GM13976 (cell line): ENCODE measurements around the gene HEPACAM2.

Experiments
- DNase-seq: peaks from one replicate; pipeline ENCODE4 v3.0.0; 2012; ENCODE audit warnings: low spot score
- CTCF ChIP-seq: IDR thresholded peaks from 2 replicates; pipeline ENCODE4 v1.5.1; 2012; ENCODE audit warnings: borderline replicate concordance, mild to moderate bottlenecking; ENCODE audit not compliant: insufficient read depth; ENCODE audit errors: extremely low read depth, missing control alignments, control extremely low read depth
- in situ Hi-C: fragments of 300-500 bp; cut with MboI; formaldehyde crosslinking; loops from one replicate; pipeline ENCODE4 v1.12.0; 2022; ENCODE audit warnings: low sequenced_read_pairs, mixed read lengths, inconsistent platforms; ENCODE audit not compliant: unreplicated experiment

HEPACAM2 gene

GRCh38 chr7:93231799-93232672 is 5.8 kb upstream of the HEPACAM2 start, which contains the start of gene VPS50:
TSS of gene VPS50 (plus strand) at chr7:93232366. CDS start at chr7:93232468, 102 bp downstream.
- in situ Hi-C loops: no loop called here
- TF ChIP-seq CTCF: peak; percentile 2
- peak; percentile 86 for DNase-seq

DNA sequence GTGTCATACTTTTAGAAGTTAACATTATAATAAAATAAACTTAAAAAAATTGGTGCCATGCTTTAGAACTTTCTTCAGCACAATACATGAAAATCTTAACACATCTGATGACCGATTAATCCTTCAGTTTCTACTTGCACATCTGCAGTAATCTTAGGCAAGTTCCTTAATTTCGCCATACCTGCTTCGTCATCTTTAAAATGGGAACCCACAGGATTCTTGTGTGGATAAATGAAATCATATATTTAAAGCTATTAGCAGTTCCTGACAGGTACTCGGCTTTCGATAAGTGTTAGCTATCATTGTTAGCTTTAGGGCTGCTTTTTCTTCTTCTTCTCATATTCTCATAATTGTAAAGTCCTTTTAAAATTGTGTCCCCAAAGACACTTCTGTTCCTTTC is 5.0 kb upstream of the HEPACAM2 start:
- in situ Hi-C loops: no loop called here
- DNase-seq: no peak
- TF ChIP-seq CTCF: no peak

DNA sequence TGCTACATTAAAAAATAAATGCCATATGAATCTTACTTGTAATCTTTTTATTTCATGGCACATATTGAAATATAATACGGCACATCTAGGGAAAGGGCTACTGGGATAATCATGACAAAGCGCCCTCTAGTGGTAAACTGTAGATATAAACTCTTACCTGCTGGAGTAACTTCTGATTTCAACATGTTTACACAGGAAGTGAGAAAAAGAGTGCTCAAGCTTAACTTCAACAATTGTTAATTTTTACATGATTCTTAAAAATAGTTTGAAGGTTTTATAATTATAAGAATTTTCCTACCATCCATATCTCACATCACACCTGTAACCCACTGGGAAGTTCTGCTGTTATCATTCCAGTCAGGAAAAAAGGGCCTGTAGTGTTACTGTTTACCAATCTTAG is 2.0 kb upstream of the HEPACAM2 start:
- peak; percentile 65 for TF ChIP-seq CTCF
- DNase-seq: peak; percentile 29
- in situ Hi-C loops: no loop called here

GRCh38 chr7:93219868-93220267 is 6.4 kb downstream of the HEPACAM2 start:
- TF ChIP-seq CTCF: no peak
- in situ Hi-C loops: no loop called here

GRCh38 chr7:93218997-93219827 is 7.1 kb downstream of the HEPACAM2 start:
- in situ Hi-C loops: no loop called here
- TF ChIP-seq CTCF: no peak
- no peak for DNase-seq

More at GRCh38 chr7:93219868-93220267, 6.4 kb downstream of the HEPACAM2 start:
- no peak for DNase-seq

DNA sequence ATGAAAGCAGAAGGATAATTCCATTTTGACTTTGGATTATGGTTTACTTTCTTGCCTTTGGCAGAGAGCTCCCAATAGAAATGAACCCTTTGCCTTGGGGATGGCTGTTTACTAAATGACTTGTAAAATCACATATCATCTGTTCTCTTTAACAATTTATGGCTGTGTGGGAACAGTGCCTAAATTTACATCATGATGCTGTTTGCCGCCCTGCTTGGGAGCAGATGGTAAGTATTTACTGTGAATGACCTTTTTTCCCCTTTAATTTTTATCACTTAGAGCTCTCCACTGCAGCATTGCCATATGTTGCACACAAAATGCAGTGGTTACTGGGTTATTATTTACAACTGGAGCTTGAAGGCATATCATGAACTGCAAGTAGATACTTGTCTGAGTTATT is 13.4 kb downstream of the HEPACAM2 start:
- no peak for TF ChIP-seq CTCF
- in situ Hi-C loops: no loop called here
- no peak for DNase-seq
